SJSA1 (cell line): ENCODE results near the gene SASH3. TPM values are rescaled to one million over a fixed set of nuclear protein-coding genes. Genes with fewer than 3 reads are reported as not detected.

Source experiments
- DNase-seq, 2 experiments: peaks; one replicate each; pipeline ENCODE4 v3.0.0-alpha.2; 2015 to 2020; ENCODE audit warnings: low spot score in 2 of 2, low read depth in 1 of 2
- H3K27ac ChIP-seq: fragments of 250-450 bp; sonication (Bioruptor Pico); 2 replicates; pipeline ENCODE4 v1.5.1; 2020; ENCODE audit warnings: mild to moderate bottlenecking, moderate library complexity
- H3K27me3 ChIP-seq: fragments of 250-450 bp; sonication (Bioruptor Pico); replicated peaks from 2 replicates; pipeline ENCODE4 v1.5.1; 2020; ENCODE audit warnings: mild to moderate bottlenecking, moderate library complexity
- H3K36me3 ChIP-seq: fragments of 250-450 bp; sonication (Bioruptor Pico); 2 replicates; pipeline ENCODE4 v1.5.1; 2020; ENCODE audit warnings: mild to moderate bottlenecking
- H3K4me1 ChIP-seq: fragments of 250-450 bp; sonication (Bioruptor Pico); replicated peaks from 2 replicates; pipeline ENCODE4 v1.6.1; 2021; ENCODE audit warnings: mild to moderate bottlenecking
- H3K4me3 ChIP-seq: fragments of 250-450 bp; sonication (Bioruptor Pico); 2 replicates; pipeline ENCODE4 v1.5.1; 2020; ENCODE audit warnings: mild to moderate bottlenecking
- H3K9me3 ChIP-seq: fragments of 250-450 bp; sonication (Bioruptor Pico); replicated peaks from 2 replicates; pipeline ENCODE4 v1.5.1; 2020; ENCODE audit warnings: mild to moderate bottlenecking
- total RNA-seq: library from RNA; depleted of rRNA; stranded (reverse); fragments of >200 nt; shearing (Covaris generic); gene quantifications from 2 replicates; pipeline ENCODE4 v1.2.3, GENCODE V29; 2014

SASH3 gene
- total RNA-seq, 1 experiment from 2014 or later = not detected

GRCh38 chrX:129797251-129797906, 17.6 kb downstream of the SASH3 start:
- Histone ChIP-seq H3K9me3 (no peaks in the 10 kb centered on the region), H3K4me3 (no peak overlapping the region), H3K27me3 (no peaks in the 10 kb centered on the region), H3K27ac (no peak overlapping the region), H3K36me3 (no peaks in the 10 kb centered on the region), H3K4me1 (no peaks in the 10 kb centered on the region)
- DNase-seq = no peak

GRCh38 chrX:129798456-129798855, 18.7 kb downstream of the SASH3 start:
- Histone ChIP-seq H3K27me3 (no peaks in the 10 kb centered on the region), H3K4me3 (no peak overlapping the region), H3K27ac (no peak overlapping the region), H3K4me1 (no peaks in the 10 kb centered on the region), H3K36me3 (no peaks in the 10 kb centered on the region), H3K9me3 (no peaks in the 10 kb centered on the region)
- DNase-seq = no peak

- Histone ChIP-seq H3K27me3 (no peaks in the 10 kb centered on the region), H3K27ac (no peak overlapping the region), H3K9me3 (no peaks in the 10 kb centered on the region), H3K4me3 (no peak overlapping the region), H3K4me1 (no peaks in the 10 kb centered on the region), H3K36me3 (no peaks in the 10 kb centered on the region)
- no peak for DNase-seq
These were observed 19.1 kb downstream of the SASH3 start for GRCh38 chrX:129798888-129799287.

- DNase-seq = no peak
These were observed 20.4 kb downstream of the SASH3 start for GRCh38 chrX:129800186-129800585.

GRCh38 chrX:129802863-129803262, 23.1 kb downstream of the SASH3 start:
- no peak for DNase-seq
- no peak overlapping the region for H3K4me3 ChIP-seq
- no peak overlapping the region for H3K27ac ChIP-seq
- H3K27me3 ChIP-seq = no peaks in the 10 kb centered on the region
- no peaks in the 10 kb centered on the region for H3K4me1 ChIP-seq
- no peaks in the 10 kb centered on the region for H3K9me3 ChIP-seq
- no peaks in the 10 kb centered on the region; the same call in 1 of the 2 replicates for H3K36me3 ChIP-seq

More at GRCh38 chrX:129800186-129800585, 20.4 kb downstream of the SASH3 start:
- H3K27me3 ChIP-seq = no peaks in the 10 kb centered on the region
- no peak overlapping the region for H3K4me3 ChIP-seq
- no peaks in the 10 kb centered on the region for H3K36me3 ChIP-seq
- no peaks in the 10 kb centered on the region for H3K9me3 ChIP-seq
- no peaks in the 10 kb centered on the region for H3K4me1 ChIP-seq
- no peak overlapping the region for H3K27ac ChIP-seq

- Histone ChIP-seq H3K4me1 (no peaks in the 10 kb centered on the region), H3K9me3 (no peaks in the 10 kb centered on the region), H3K27me3 (no peaks in the 10 kb centered on the region), H3K36me3 (no peaks in the 10 kb centered on the region; the same call in 1 of the 2 replicates), H3K27ac (no peak overlapping the region), H3K4me3 (no peak overlapping the region)
- no peak for DNase-seq
These were observed 25.1 kb downstream of the SASH3 start for GRCh38 chrX:129804806-129805205.

GRCh38 chrX:129808158-129808828, 28.5 kb downstream of the SASH3 start:
- Histone ChIP-seq H3K4me3 (no peak overlapping the region), H3K4me1 (no peaks in the 10 kb centered on the region), H3K27me3 (no peaks in the 10 kb centered on the region), H3K9me3 (no peaks in the 10 kb centered on the region), H3K27ac (no peak overlapping the region), H3K36me3 (no peaks in the 10 kb centered on the region; the same call in 1 of the 2 replicates)
- DNase-seq = no peak

GRCh38 chrX:129808829-129809796, 29.4 kb downstream of the SASH3 start:
- Histone ChIP-seq H3K27me3 (no peaks in the 10 kb centered on the region), H3K27ac (no peak overlapping the region), H3K4me3 (no peak overlapping the region), H3K36me3 (no peaks in the 10 kb centered on the region; the same call in 1 of the 2 replicates), H3K9me3 (no peaks in the 10 kb centered on the region), H3K4me1 (no peaks in the 10 kb centered on the region)
- DNase-seq = no peak

- no peaks in the 10 kb centered on the region for H3K27me3 ChIP-seq
- no peak overlapping the region for H3K4me3 ChIP-seq
- no peaks in the 10 kb centered on the region; the same call in 1 of the 2 replicates for H3K36me3 ChIP-seq
- no peak for DNase-seq
- H3K4me1 ChIP-seq = no peaks in the 10 kb centered on the region
- H3K27ac ChIP-seq = no peak overlapping the region
- H3K9me3 ChIP-seq = no peaks in the 10 kb centered on the region
These were observed 34.1 kb downstream of the SASH3 start for GRCh38 chrX:129813662-129814368.

GRCh38 chrX:129818123-129818522, 38.4 kb downstream of the SASH3 start:
- Histone ChIP-seq H3K27me3 (no peaks in the 10 kb centered on the region), H3K4me1 (no peaks in the 10 kb centered on the region), H3K27ac (no peak overlapping the region), H3K36me3 (peaks cover 5% of the 10 kb centered on the region; the same call in 1 of the 2 replicates), H3K9me3 (no peaks in the 10 kb centered on the region), H3K4me3 (no peak overlapping the region)
- no peak for DNase-seq

GRCh38 chrX:129823115-129823514, 43.4 kb downstream of the SASH3 start:
- Histone ChIP-seq H3K4me3 (no peak overlapping the region), H3K36me3 (peaks cover 5% of the 10 kb centered on the region; the same call in 1 of the 2 replicates), H3K27me3 (no peaks in the 10 kb centered on the region), H3K4me1 (no peaks in the 10 kb centered on the region), H3K9me3 (no peaks in the 10 kb centered on the region), H3K27ac (no peak overlapping the region)
- DNase-seq = peak; percentile 20 to 44

GRCh38 chrX:129823522-129823921, 43.8 kb downstream of the SASH3 start:
- Histone ChIP-seq H3K27me3 (no peaks in the 10 kb centered on the region), H3K4me1 (no peaks in the 10 kb centered on the region), H3K27ac (no peak overlapping the region), H3K36me3 (peaks cover 5% of the 10 kb centered on the region; the same call in 1 of the 2 replicates), H3K9me3 (no peaks in the 10 kb centered on the region), H3K4me3 (no peak overlapping the region)
- DNase-seq = no peak

GRCh38 chrX:129824620-129825019, 44.9 kb downstream of the SASH3 start:
- DNase-seq = no peak
- peaks cover 5% of the 10 kb centered on the region; the same call in 1 of the 2 replicates for H3K36me3 ChIP-seq
- no peak overlapping the region for H3K27ac ChIP-seq
- no peaks in the 10 kb centered on the region for H3K9me3 ChIP-seq
- no peaks in the 10 kb centered on the region for H3K4me1 ChIP-seq
- no peak overlapping the region for H3K4me3 ChIP-seq
- no peaks in the 10 kb centered on the region for H3K27me3 ChIP-seq
